IMR-90 (cell line): Measurements from ENCODE around the gene EEF2K. TPM values are rescaled to one million over a fixed set of nuclear protein-coding genes. Genes with fewer than 3 reads are reported as not detected.

Experiments
- ATAC-seq: fragments of 200-7000 bp; cut with Tn5 transposase; 2 replicates; pipeline ENCODE4 v1.9.1; 2020; ENCODE audit warnings: low read depth, mild to moderate bottlenecking, moderate library complexity
- BruUV-seq: library from RNA; stranded (reverse); fragments of 400-500 nt; replicated peaks from 2 replicates; lab custom pipeline; 2021; lab: Mats Ljungman, UMichigan
- CTCF ChIA-PET: fragments of 300-600 bp; formaldehyde crosslinking; extraction: SDS; loops from one replicate; lab custom pipeline; 2021; ENCODE audit warnings: antibody characterized with exemption; lab: Yijun Ruan, JAX
- POLR2A ChIA-PET: fragments of 300-600 bp; sonication (Branson Sonifier 250); formaldehyde crosslinking; loops from one replicate; lab custom pipeline; 2022; ENCODE audit warnings: antibody characterized with exemption; ENCODE audit not compliant: unreplicated experiment; lab: Charles Lee
- DNase-seq: peaks from one replicate; pipeline ENCODE4 v3.0.0; 2013
- H2AFZ ChIP-seq: replicated peaks from 2 replicates; pipeline ENCODE3; 2013; ENCODE audit warnings: low read length, mild to moderate bottlenecking; ENCODE audit not compliant: poor library complexity
- H2AK5ac ChIP-seq: 2 replicates; pipeline ENCODE4 v1.6.1; 2013; ENCODE audit warnings: low read depth, low read length, inconsistent platforms
- H2AK9ac ChIP-seq: replicated peaks from 2 replicates; pipeline ENCODE3; 2013; ENCODE audit warnings: mild to moderate bottlenecking, low read depth, low read length, moderate library complexity; ENCODE audit not compliant: poor library complexity
- H2BK120ac ChIP-seq: 2 replicates; pipeline ENCODE4 v1.6.1; 2013; ENCODE audit warnings: low read depth, low read length, inconsistent platforms
- H2BK15ac ChIP-seq: 3 replicates; pipeline ENCODE4 v1.6.1; 2013; ENCODE audit warnings: low read depth, low read length, inconsistent platforms
- H2BK20ac ChIP-seq: 2 replicates; pipeline ENCODE4 v1.6.1; 2013; ENCODE audit warnings: low read depth, mild to moderate bottlenecking, inconsistent platforms, low read length, moderate library complexity
- H2BK5ac ChIP-seq: 2 replicates; pipeline ENCODE4 v1.6.1; 2013; ENCODE audit warnings: mild to moderate bottlenecking, low read depth, low read length, inconsistent platforms; ENCODE audit not compliant: poor library complexity, severe bottlenecking
- H3K14ac ChIP-seq: replicated peaks from 2 replicates; pipeline ENCODE4 v1.6.1; 2013; ENCODE audit warnings: low read depth, low read length, inconsistent platforms
- H3K18ac ChIP-seq: 2 replicates; pipeline ENCODE4 v1.6.1; 2013; ENCODE audit warnings: low read depth, low read length, control low read depth
- H3K23ac ChIP-seq: 2 replicates; pipeline ENCODE4 v1.6.1; 2013; ENCODE audit warnings: low read depth, low read length, inconsistent platforms
- H3K27ac ChIP-seq: 2 replicates; pipeline ENCODE4 v1.5.1; 2013; ENCODE audit warnings: mild to moderate bottlenecking, control low read depth, low read length; ENCODE audit not compliant: insufficient read depth
- H3K27me3 ChIP-seq: 2 replicates; pipeline ENCODE4 v1.6.1; 2013; ENCODE audit warnings: low read length; ENCODE audit not compliant: control insufficient read depth, insufficient read depth
- H3K36me3 ChIP-seq: 2 replicates; pipeline ENCODE4 v1.6.1; 2013; ENCODE audit warnings: low read length, mixed read lengths; ENCODE audit not compliant: control insufficient read depth, insufficient read depth
- H3K4ac ChIP-seq: 2 replicates; pipeline ENCODE4 v1.6.1; 2013; ENCODE audit warnings: low read depth, low read length, inconsistent platforms
- H3K4me1 ChIP-seq: 2 replicates; pipeline ENCODE4 v1.6.1; 2013; ENCODE audit warnings: low read length, mixed read lengths; ENCODE audit not compliant: control insufficient read depth, insufficient read depth
- H3K4me2 ChIP-seq: 2 replicates; pipeline ENCODE4 v1.6.1; 2013; ENCODE audit warnings: low read depth, mild to moderate bottlenecking, control low read depth, low read length, moderate library complexity
- H3K4me3 ChIP-seq: 2 replicates; pipeline ENCODE4 v1.5.1; 2013; ENCODE audit warnings: low read depth, mild to moderate bottlenecking, control low read depth, low read length, moderate library complexity; ENCODE audit not compliant: insufficient read depth
- H3K56ac ChIP-seq: 2 replicates; pipeline ENCODE4 v1.6.1; 2013; ENCODE audit warnings: low read length, inconsistent platforms; ENCODE audit not compliant: insufficient read depth; ENCODE audit errors: extremely low read depth
- H3K79me1 ChIP-seq, 2 experiments: 2 replicates each; pipeline ENCODE4 v1.6.1; 2013; ENCODE audit warnings: low read length in 2 of 2, inconsistent platforms in 1 of 2, low read depth in 1 of 2
- H3K9ac ChIP-seq: 2 replicates; pipeline ENCODE4 v1.6.1; 2013; ENCODE audit warnings: low read depth, low read length, control low read depth
- H3K9me1 ChIP-seq: 2 replicates; pipeline ENCODE4 v1.6.1; 2013; ENCODE audit warnings: low read length, inconsistent platforms; ENCODE audit not compliant: insufficient read depth
- H3K9me3 ChIP-seq: 2 replicates; pipeline ENCODE4 v1.6.1; 2013; ENCODE audit warnings: low read length; ENCODE audit not compliant: control insufficient read depth, insufficient read depth
- H4K20me1 ChIP-seq: 2 replicates; pipeline ENCODE4 v1.6.1; 2013; ENCODE audit warnings: low read length, inconsistent platforms; ENCODE audit not compliant: insufficient read depth
- H4K5ac ChIP-seq: 2 replicates; pipeline ENCODE4 v1.6.1; 2013; ENCODE audit warnings: mild to moderate bottlenecking, low read depth, low read length, control low read depth
- H4K8ac ChIP-seq, 2 experiments: 2 replicates each; pipeline ENCODE4 v1.6.1; 2013; ENCODE audit warnings: low read depth in 2 of 2, low read length in 2 of 2, control low read depth in 1 of 2, inconsistent platforms in 1 of 2
- H4K91ac ChIP-seq: 2 replicates; pipeline ENCODE4 v1.6.1; 2013; ENCODE audit warnings: low read depth, low read length, inconsistent platforms; ENCODE audit not compliant: insufficient read depth
- BHLHE40 ChIP-seq: fragments of 150-350 bp; IDR thresholded peaks from 2 replicates; pipeline ENCODE4 v1.6.1; 2016; ENCODE audit warnings: mild to moderate bottlenecking, low read depth, low read length
- CTCF ChIP-seq: conservative IDR thresholded peaks from 2 replicates; pipeline ENCODE4 v1.5.1; 2012; ENCODE audit warnings: mild to moderate bottlenecking, low read depth, low read length, improper control_type of control experiment
- ELK1 ChIP-seq: fragments of 150-350 bp; IDR thresholded peaks from 2 replicates; pipeline ENCODE4 v1.6.1; 2016; ENCODE audit warnings: low read depth, mild to moderate bottlenecking, low read length, moderate library complexity, borderline replicate concordance
- FOS ChIP-seq: fragments of 150-350 bp; IDR thresholded peaks from 2 replicates; pipeline ENCODE4 v1.6.1; 2016; ENCODE audit warnings: low read depth, low read length
- MAFK ChIP-seq: IDR thresholded peaks from 2 replicates; pipeline ENCODE4 v1.6.1; 2012; ENCODE audit warnings: low read depth, low read length, improper control_type of control experiment
- MAZ ChIP-seq: IDR thresholded peaks from 2 replicates; pipeline ENCODE4 v1.6.1; 2012; ENCODE audit warnings: low read depth, mild to moderate bottlenecking, low read length, improper control_type of control experiment, moderate library complexity, borderline replicate concordance
- MXI1 ChIP-seq: IDR thresholded peaks from 2 replicates; pipeline ENCODE4 v1.6.1; 2012; ENCODE audit warnings: low read depth, mild to moderate bottlenecking, low read length, moderate library complexity, borderline replicate concordance
- NFE2L2 ChIP-seq: fragments of 150-350 bp; IDR thresholded peaks from 2 replicates; pipeline ENCODE4 v1.6.1; 2016; ENCODE audit warnings: low read depth, mild to moderate bottlenecking, low read length
- POLR2A ChIP-seq: IDR thresholded peaks from 2 replicates; pipeline ENCODE4 v1.6.1; 2012; ENCODE audit warnings: mild to moderate bottlenecking, low read depth, low read length
- RAD21 ChIP-seq: IDR thresholded peaks from 2 replicates; pipeline ENCODE4 v1.6.1; 2012; ENCODE audit warnings: low read length, improper control_type of control experiment
- RCOR1 ChIP-seq: IDR thresholded peaks from 2 replicates; pipeline ENCODE4 v1.6.1; 2012; ENCODE audit warnings: mild to moderate bottlenecking, low read length, improper control_type of control experiment; ENCODE audit not compliant: insufficient replicate concordance
- RFX5 ChIP-seq: IDR thresholded peaks from 2 replicates; pipeline ENCODE4 v1.8.0; 2012; ENCODE audit warnings: low read depth, mild to moderate bottlenecking, low read length, moderate library complexity
- SMC3 ChIP-seq: fragments of 150-350 bp; IDR thresholded peaks from 2 replicates; pipeline ENCODE4 v1.6.1; 2016; ENCODE audit warnings: low read depth, mild to moderate bottlenecking, antibody characterized with exemption, low read length, moderate library complexity
- USF2 ChIP-seq: fragments of 150-350 bp; IDR thresholded peaks from 2 replicates; pipeline ENCODE4 v1.6.1; 2017; ENCODE audit warnings: mild to moderate bottlenecking, antibody characterized with exemption, low read length, low read depth
- WGBS, 2 experiments: methylation state at CpG; one replicate each; pipeline versions ENCODE4 v1.1.5 to v1.1.7; 2013; ENCODE audit warnings: missing lambda C conversion rate in 2 of 2; ENCODE audit not compliant: insufficient read length in 1 of 2; ENCODE audit errors: extremely low coverage in 2 of 2; 5-methylcytosine and 5-hydroxymethylcytosine counted together
- dilution Hi-C: fragments of 300-500 bp; cut with HindIII; formaldehyde crosslinking; loops from one replicate; pipeline ENCODE4 v1.14.3; 2018; ENCODE audit warnings: low sequenced_read_pairs; ENCODE audit not compliant: unreplicated experiment
- in situ Hi-C: fragments of 300-500 bp; cut with MboI; formaldehyde crosslinking; loops from 3 replicates; pipeline ENCODE4 v1.14.3; 2019; ENCODE audit warnings: low sequenced_read_pairs, inconsistent platforms, mixed read lengths
- intact Hi-C: fragments of 100-400 bp; cut with micrococcal nuclease; formaldehyde crosslinking; loops from 2 replicates; pipeline ENCODE4 v1.10.0; 2022
- polyA plus RNA-seq, 3 experiments: library from polyadenylated mRNA; depleted of rRNA; stranded (reverse); fragments of >200 nt; gene quantifications; 2 replicates each; pipeline ENCODE4 v1.2.3, GENCODE V29; 2012; ENCODE audit warnings: low replicate concordance in 1 of 3
- total RNA-seq: library from RNA; depleted of rRNA; stranded (reverse); fragments of >200 nt; gene quantifications from 2 replicates; pipeline ENCODE4 v1.2.3, GENCODE V29; 2012

EEF2K gene
- total and polyA plus RNA-seq, 2 of the 4 experiments (the other 2 are of a cell fraction), result 9.7 to 16.5 TPM

- Histone ChIP-seq H2AK5ac (no peak overlapping the region), H2AFZ (no peak overlapping the region), H4K8ac (no peak overlapping the region), H3K79me1 (peaks cover 0 to 1% of the 10 kb centered on the region in 2 experiments; a peak in 1 of 4 replicates), H3K4ac (no peak overlapping the region), H3K9me3 (no peaks in the 10 kb centered on the region), H3K9ac (no peak overlapping the region), H3K36me3 (peaks cover 48% of the 10 kb centered on the region), H3K56ac (no peak overlapping the region), H2BK5ac (no peak overlapping the region), H4K20me1 (no peaks in the 10 kb centered on the region; the same call in 1 of the 2 replicates), H3K23ac (no peak overlapping the region), H3K9me1 (no peaks in the 10 kb centered on the region), H3K27me3 (no peaks in the 10 kb centered on the region), H2AK9ac (no peak overlapping the region), H3K27ac (no peak overlapping the region), H3K4me3 (no peak overlapping the region), H2BK120ac (no peak overlapping the region), H2BK15ac (no peak overlapping the region), H3K4me1 (no peaks in the 10 kb centered on the region), H3K14ac (no peak overlapping the region), H3K18ac (no peak overlapping the region), H4K91ac (no peak overlapping the region), H4K5ac (no peak overlapping the region), H2BK20ac (no peak overlapping the region), H3K4me2 (no peak overlapping the region)
- ChIA-PET POLR2A (no interaction called here), CTCF (no interaction called here)
- in situ Hi-C loops (no loop called here), dilution Hi-C loops (no loop called here), intact Hi-C loops (no loop called here)
- WGBS, 2 experiments, result 93% methylated on average over 13 of the region's 37 CpGs; no CpG with 5 or more reads in 1 of the 2 experiments
- no peak for DNase-seq
- no peak for ATAC-seq
- BruUV-seq, result no TSS peak
- TF ChIP-seq ELK1 (no peak), SMC3 (no peak), MAZ (no peak), CTCF (no peak), BHLHE40 (no peak), FOS (no peak), MXI1 (no peak), NFE2L2 (no peak), RFX5 (no peak), USF2 (no peak), POLR2A (no peak), RCOR1 (no peak), MAFK (no peak), RAD21 (no peak)
Observed at GRCh38 chr16:22314661-22315626, 108.9 kb downstream of the EEF2K start.
